HG02938 (cell line): ENCODE results near the gene PLXDC2.
A peak's percentile ranks its signal among the peaks of the same experiment; 100 is the strongest.

ENCODE experiments used
- ATAC-seq: cut with Tn5 transposase; IDR thresholded peaks from one replicate; pipeline ENCODE4 v1.9.1; 2021; ENCODE audit warnings: mild to moderate bottlenecking, moderate library complexity; ENCODE audit not compliant: unreplicated experiment

The PLXDC2 gene

GRCh38 chr10:19932806-19933371, 116.7 kb downstream of the PLXDC2 start:
- ATAC-seq = no peak

DNA sequence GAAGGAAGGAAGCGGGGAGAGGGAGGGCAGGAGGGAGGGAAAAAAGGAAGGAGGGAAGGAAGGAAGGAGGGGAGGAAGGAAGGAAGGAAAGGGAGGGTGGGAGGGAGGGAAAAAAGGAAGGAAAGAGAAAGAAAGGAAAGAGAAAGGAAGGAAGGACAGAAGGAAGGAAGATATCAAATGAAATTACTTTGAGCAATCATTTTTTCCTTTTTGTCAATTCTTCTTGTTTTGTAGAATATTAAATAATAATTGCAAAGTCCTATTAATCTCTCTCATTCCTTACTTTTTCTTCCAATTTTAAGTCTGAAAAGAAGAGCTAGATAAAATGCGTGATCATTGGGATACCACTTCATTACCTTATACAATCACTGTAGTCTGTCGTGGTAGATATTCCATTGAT, 117.5 kb downstream of the PLXDC2 start:
- no peak for ATAC-seq

DNA sequence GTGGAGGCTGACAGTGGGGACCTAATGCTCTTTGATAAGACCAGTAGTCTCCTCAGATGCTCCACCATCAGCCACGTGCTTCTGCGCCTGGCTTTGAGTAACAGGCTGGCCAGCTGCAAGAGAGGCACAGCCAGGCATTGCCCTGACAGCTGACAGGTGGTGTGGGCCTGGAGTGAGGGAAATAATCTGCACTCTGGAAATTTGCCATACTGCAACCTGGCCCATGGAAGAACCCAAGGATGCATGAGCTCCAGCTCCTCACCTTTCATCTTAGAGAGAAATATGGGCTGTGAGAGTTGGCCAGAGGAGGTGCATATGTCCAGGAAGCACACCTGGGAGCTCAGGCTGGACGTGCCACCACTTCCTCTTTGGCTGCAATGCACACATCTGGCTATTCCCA, 118.9 kb downstream of the PLXDC2 start:
- ATAC-seq = no peak

DNA sequence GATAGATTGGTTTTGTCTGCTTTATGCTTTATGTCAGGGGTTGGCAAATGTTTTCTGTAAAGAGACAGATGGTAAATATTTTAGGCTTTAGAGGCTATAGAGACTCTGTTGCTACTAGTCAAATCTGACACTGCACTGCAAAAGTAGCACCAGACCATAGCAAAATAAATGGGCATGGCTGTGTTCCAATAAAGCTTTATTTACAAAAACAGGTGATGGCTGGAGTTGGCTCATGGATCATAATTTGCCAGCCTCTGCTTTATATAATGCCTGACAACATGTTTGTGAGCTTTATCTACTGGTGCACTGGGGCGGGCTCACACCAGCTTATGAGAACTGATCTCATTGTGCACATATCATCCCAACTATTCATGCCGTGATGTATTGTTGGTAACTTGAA, 120.1 kb downstream of the PLXDC2 start:
- no peak for ATAC-seq

- no peak for ATAC-seq
Observed at GRCh38 chr10:19937989-19938388, 121.8 kb downstream of the PLXDC2 start.

DNA sequence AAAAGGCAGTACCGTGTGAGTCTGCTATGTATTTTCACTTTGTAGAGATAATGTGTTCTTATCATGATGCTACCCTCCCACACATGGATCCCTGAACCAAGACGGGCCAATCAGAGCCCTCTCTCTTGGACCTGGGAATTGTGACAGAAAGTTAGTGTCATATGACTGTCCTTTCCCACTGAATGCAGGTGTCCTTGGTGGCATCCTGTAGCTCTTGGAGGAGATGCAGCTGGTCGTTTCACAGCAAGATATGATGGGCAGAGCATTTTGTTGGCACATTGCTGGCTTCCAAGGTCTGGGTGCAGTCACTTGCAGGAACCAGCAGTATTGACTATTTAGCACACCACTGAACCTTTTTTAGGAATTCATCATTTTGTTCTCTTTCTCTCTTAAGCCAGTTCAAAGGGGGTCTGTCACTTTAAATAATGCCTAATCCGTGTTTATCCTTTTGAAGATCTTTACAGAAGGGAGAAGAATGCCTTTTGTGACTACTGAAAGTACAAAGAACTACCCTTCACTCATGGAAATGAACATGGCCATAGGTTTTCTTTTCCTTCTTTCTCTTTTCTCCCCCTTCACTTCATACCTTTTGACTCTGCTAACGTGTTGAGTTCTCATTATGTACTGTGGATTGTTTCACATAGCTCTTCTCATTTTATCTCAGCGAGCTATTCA, 125.1 kb downstream of the PLXDC2 start:
- no peak for ATAC-seq

DNA sequence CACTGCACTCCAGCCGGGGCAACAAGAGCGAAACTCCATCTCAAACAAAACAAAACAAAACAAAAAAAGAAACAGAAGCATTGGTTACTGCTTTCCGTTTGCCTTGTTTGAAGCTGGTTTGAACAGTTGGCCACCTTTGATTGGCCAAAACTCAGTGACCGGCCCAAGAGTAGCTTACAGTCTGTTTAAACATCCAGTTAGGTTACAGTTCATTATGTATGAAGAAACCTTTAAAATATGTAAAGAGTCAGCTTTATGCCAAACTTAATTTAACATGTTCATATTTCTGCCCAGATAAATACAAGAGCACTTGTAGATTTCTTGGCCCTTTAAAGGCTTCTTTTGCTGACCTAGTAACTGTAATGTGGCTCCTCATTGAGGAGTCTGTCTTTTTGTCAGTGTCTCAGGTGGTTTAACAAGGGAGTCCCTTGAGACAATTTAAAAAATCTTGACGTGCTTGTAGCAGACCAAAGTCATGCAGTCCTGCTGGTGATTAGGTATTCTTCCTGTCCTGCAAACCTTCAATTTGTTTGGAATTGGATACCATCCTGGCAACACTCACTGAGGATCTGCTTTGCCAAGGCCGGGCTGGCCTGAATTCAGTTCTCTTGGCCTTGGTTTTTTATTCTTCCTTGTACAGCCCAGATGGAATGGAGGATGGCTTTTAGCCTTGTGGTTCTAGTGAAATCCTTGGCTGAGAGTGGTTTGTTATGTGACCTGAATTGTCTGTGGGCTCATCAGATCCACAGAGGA, 128.9 kb downstream of the PLXDC2 start:
- ATAC-seq = no peak

- ATAC-seq = no peak
Observed at GRCh38 chr10:19946245-19946644, 130.0 kb downstream of the PLXDC2 start.

- no peak for ATAC-seq
Observed at GRCh38 chr10:19946791-19947190, 130.6 kb downstream of the PLXDC2 start.

DNA sequence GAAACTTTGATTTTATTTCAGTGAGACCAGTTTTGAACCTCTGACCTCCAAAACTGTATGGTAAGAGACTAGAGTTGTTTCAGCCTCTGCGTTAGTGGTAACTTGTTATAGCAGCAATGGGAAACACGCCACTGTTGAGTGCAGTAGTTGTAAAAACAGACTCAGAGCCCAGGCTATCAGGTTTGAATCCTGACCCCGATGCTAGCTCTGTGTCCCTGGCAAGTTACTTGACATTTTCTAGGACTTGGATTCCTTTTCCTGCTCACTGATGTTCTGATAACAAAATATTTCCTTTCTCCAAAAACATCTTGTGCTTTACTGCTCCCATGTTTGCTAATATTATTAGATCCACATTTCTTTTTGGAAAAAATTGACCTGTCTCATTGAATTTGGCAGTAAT, 131.0 kb downstream of the PLXDC2 start:
- no peak for ATAC-seq

- peak; percentile 68 for ATAC-seq
Observed at GRCh38 chr10:19947656-19948055, 131.4 kb downstream of the PLXDC2 start.

GRCh38 chr10:19952224-19953010, 136.2 kb downstream of the PLXDC2 start:
- ATAC-seq = no peak

GRCh38 chr10:19954601-19955000, 138.4 kb downstream of the PLXDC2 start:
- no peak for ATAC-seq

DNA sequence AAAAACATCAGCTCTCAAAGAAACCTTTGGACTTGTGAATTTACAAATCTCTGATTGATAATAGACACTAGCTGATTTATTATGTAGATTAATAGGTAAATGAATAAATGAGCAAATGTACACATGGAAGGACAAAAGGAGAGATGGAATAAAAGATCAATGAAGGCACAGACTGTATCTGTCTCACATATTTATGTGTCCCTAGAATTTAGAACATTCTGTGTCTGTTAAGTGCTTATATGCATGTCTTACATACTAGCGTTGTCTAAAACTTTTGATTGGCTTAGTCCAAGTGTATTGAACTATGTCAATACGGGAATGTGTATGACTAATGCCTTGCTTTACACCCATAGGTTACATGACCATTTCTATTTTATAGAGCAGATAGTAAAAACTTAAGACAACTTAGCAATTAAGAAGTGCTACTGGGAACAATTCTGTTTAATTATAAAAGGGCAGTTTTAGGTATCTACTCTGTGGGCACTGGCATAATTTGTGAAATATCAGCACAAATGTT, 140.3 kb downstream of the PLXDC2 start:
- ATAC-seq = no peak

- peak; percentile 97 for ATAC-seq
Observed at GRCh38 chr10:19958787-19959186, 142.6 kb downstream of the PLXDC2 start.

DNA sequence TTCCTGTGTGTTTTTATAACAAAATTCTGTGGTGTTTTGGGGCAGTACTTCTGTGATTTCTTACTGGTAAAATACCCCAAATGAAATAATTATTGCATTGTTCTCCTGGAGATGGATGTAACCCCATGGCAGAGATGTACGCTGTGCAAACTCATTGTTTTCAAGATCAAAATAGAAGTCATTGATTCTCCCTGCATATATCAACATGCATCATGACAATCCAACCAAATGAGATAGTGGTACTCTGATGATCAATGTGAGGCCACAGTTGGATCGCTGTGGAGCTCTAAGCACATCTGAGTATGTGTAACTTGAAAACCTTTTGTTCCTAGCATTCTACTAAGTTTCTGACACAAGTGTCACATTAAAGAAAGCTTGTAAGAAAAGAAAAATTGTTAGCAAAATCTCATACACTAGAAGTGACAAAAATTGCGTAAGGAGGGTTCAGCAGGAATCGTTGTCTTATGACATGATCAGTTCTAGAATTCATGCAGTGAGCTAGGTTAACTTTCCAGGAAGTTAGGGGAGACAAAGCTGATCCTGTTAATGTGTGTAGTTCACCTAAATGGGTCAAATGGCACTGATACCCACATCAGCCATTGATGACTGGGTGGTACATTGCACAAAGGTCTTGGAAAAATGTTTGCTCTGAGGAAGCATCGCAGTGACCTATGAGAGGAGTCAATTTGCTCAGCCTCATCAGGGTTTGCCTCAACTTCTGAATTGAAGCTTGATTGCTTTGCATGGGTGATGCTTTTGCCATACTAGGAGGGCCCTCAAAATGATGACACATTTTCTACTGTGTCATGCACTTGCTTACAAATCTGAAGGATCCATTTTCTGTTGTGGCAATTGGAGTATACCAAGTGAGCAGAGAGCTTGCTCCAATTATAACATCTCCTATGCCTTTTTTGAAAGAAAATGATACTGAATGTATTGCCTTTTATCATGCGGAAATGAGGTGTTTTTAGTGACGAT, 145.1 kb downstream of the PLXDC2 start:
- ATAC-seq = no peak

DNA sequence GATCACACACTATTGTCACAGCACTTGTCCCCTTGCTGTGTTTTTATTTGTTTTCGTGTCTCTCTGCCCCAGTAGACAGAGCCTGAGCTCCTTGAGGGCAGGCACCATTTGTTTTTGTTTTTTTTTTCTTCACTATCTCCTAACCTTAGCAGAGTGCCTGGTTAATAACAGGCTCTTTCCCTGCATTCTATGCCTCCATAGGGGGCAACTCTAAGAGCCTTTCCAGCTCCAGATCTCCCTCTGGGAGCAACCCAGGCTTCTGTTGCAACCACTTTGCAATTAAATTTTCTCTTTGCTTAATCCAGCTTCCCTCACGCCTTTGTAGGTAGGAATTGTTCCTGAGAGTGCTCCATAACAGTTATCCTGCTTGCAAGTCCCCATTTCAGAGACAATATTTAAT, 148.4 kb downstream of the PLXDC2 start:
- ATAC-seq = no peak

GRCh38 chr10:19966751-19967150, 150.5 kb downstream of the PLXDC2 start:
- no peak for ATAC-seq

GRCh38 chr10:19967981-19968380, 151.7 kb downstream of the PLXDC2 start:
- no peak for ATAC-seq

DNA sequence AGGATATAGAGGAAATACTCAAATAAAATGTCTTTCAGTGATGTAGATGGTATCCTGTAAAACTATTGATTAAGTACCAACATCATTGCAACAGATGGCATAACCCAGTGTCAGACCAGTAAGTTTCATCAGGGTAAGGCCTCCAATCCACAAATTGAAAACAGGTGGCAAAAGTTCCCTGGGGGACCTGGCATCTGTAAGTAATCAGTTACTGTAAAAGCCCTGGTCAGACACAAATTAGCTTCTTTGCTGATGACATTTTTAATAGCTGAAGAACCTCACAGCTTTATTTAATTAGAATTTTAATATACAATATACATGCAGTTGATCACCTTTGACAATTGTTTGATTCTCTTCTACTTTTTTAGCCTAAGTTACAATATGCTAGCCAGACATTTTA, 152.5 kb downstream of the PLXDC2 start:
- no peak for ATAC-seq
